Endothelial cell of umbilical vein (primary cell): ENCODE results near the gene TMEM107.

Source experiments
- CTCF ChIP-seq, 2 donors: IDR thresholded peaks; 1 replicate in 1 of 2; 2 replicates in 1 of 2; pipeline ENCODE4 v1.5.1; 2011; ENCODE audit warnings: low read length in 2 of 2, mild to moderate bottlenecking in 2 of 2, moderate library complexity in 2 of 2, control low read depth in 1 of 2, inconsistent platforms in 1 of 2, low read depth in 1 of 2; ENCODE audit not compliant: insufficient read depth in 1 of 2; ENCODE audit errors: extremely low read depth in 1 of 2
- MAX ChIP-seq: IDR thresholded peaks from 2 replicates; pipeline ENCODE4 v1.6.1; 2011; ENCODE audit not compliant: insufficient read depth, insufficient read length
- POLR2A ChIP-seq: IDR thresholded peaks from 2 replicates; pipeline ENCODE4 v1.6.1; 2012; ENCODE audit warnings: low read depth, mild to moderate bottlenecking, control low read depth, low read length

GRCh38 chr17:8160741-8161221, 15.4 kb downstream of the TMEM107 start:
- TF ChIP-seq CTCF (IDR thresholded peaks at IDR 0.05; ENCODE audit: extremely low read depth in 1 of 2, insufficient read depth in 1 of 2, low read depth in 1 of 2, low read length in 2 of 2): no peak
- TF ChIP-seq MAX: no peak
- no peak for TF ChIP-seq POLR2A
